H9 (cell line): Measurements from ENCODE around the gene DCDC2C. TPM values are rescaled to one million over a fixed set of nuclear protein-coding genes. Genes with fewer than 3 reads are reported as not detected.

Source experiments
- DNase-seq: peaks from one replicate; pipeline ENCODE4 v3.0.0-alpha.2; 2017
- H2AFZ ChIP-seq: one replicate; pipeline ENCODE4 v1.6.1; 2013; ENCODE audit warnings: mild to moderate bottlenecking, low read length, control low read depth, moderate library complexity
- H2AK5ac ChIP-seq: 2 replicates; pipeline ENCODE4 v1.6.1; 2013; ENCODE audit warnings: low read length, control low read depth, mixed read lengths; ENCODE audit not compliant: insufficient read length
- H2BK120ac ChIP-seq: one replicate; pipeline ENCODE4 v1.6.1; 2013; ENCODE audit warnings: low read depth, mild to moderate bottlenecking, low read length, control low read depth, inconsistent platforms; ENCODE audit not compliant: poor library complexity, severe bottlenecking
- H2BK12ac ChIP-seq: 2 replicates; pipeline ENCODE4 v1.6.1; 2013; ENCODE audit warnings: low read length, control low read depth, mixed read lengths, low read depth; ENCODE audit not compliant: insufficient read length
- H2BK15ac ChIP-seq: 2 replicates; pipeline ENCODE4 v1.6.1; 2013; ENCODE audit warnings: low read depth, low read length, control low read depth
- H2BK20ac ChIP-seq: one replicate; pipeline ENCODE4 v1.6.1; 2013; ENCODE audit warnings: low read depth, mild to moderate bottlenecking, low read length, control low read depth, inconsistent platforms; ENCODE audit not compliant: poor library complexity, severe bottlenecking
- H2BK5ac ChIP-seq: 2 replicates; pipeline ENCODE4 v1.6.1; 2013; ENCODE audit warnings: low read length, control low read depth, mixed read lengths; ENCODE audit not compliant: insufficient read length
- H3K14ac ChIP-seq: 2 replicates; pipeline ENCODE4 v1.6.1; 2013; ENCODE audit warnings: low read length, control low read depth; ENCODE audit not compliant: insufficient read depth
- H3K18ac ChIP-seq: 2 replicates; pipeline ENCODE4 v1.6.1; 2013; ENCODE audit warnings: low read depth, mild to moderate bottlenecking, mixed read lengths, low read length, control low read depth; ENCODE audit not compliant: insufficient read length
- H3K23ac ChIP-seq: 2 replicates; pipeline ENCODE4 v1.6.1; 2013; ENCODE audit warnings: low read length, control low read depth, mixed read lengths, low read depth; ENCODE audit not compliant: insufficient read length
- H3K23me2 ChIP-seq: 2 replicates; pipeline ENCODE4 v1.6.1; 2013; ENCODE audit warnings: low read depth, mild to moderate bottlenecking, mixed read lengths, low read length, control low read depth; ENCODE audit not compliant: insufficient read length, poor library complexity, severe bottlenecking
- H3K27ac ChIP-seq: 2 replicates; pipeline ENCODE4 v1.5.1; 2013; ENCODE audit warnings: low read length, control low read depth, mixed read lengths, low read depth; ENCODE audit not compliant: insufficient read length
- H3K27me3 ChIP-seq: 2 replicates; pipeline ENCODE4 v1.6.1; 2013; ENCODE audit warnings: low read length, control low read depth, inconsistent platforms; ENCODE audit not compliant: insufficient read depth
- H3K4ac ChIP-seq: 2 replicates; pipeline ENCODE4 v1.6.1; 2013; ENCODE audit warnings: low read depth, mild to moderate bottlenecking, control low read depth, inconsistent platforms, low read length, moderate library complexity
- H3K4me1 ChIP-seq: 2 replicates; pipeline ENCODE4 v1.6.1; 2013; ENCODE audit warnings: low read length, control low read depth, inconsistent platforms; ENCODE audit not compliant: insufficient read depth
- H3K4me2 ChIP-seq: 2 replicates; pipeline ENCODE4 v1.6.1; 2013; ENCODE audit warnings: low read length, control low read depth, mixed read lengths; ENCODE audit not compliant: insufficient read length, insufficient read depth
- H3K56ac ChIP-seq: 2 replicates; pipeline ENCODE4 v1.6.1; 2013; ENCODE audit warnings: low read depth, mild to moderate bottlenecking, mixed read lengths, low read length, control low read depth; ENCODE audit not compliant: insufficient read length
- H3K79me1 ChIP-seq: 2 replicates; pipeline ENCODE4 v1.6.1; 2013; ENCODE audit warnings: low read depth, mild to moderate bottlenecking, moderate library complexity, low read length, control low read depth, inconsistent platforms; ENCODE audit not compliant: insufficient read depth, poor library complexity, severe bottlenecking
- H3K79me2 ChIP-seq: 2 replicates; pipeline ENCODE4 v1.6.1; 2013; ENCODE audit warnings: low read length, control low read depth, inconsistent platforms; ENCODE audit not compliant: insufficient read depth
- H3K9ac ChIP-seq: 2 replicates; pipeline ENCODE4 v1.6.1; 2013; ENCODE audit warnings: low read length, control low read depth, mixed read lengths; ENCODE audit not compliant: insufficient read length; ENCODE audit errors: extremely low read depth
- H3K9me3 ChIP-seq: one replicate; pipeline ENCODE4 v1.6.1; 2013; ENCODE audit warnings: low read depth, low read length, inconsistent platforms; ENCODE audit not compliant: control insufficient read depth
- H3T11ph ChIP-seq: one replicate; pipeline ENCODE4 v1.6.1; 2013; ENCODE audit warnings: mild to moderate bottlenecking, low read length, control low read depth, inconsistent platforms
- H4K20me1 ChIP-seq: one replicate; pipeline ENCODE4 v1.6.1; 2013; ENCODE audit not compliant: control insufficient read depth, insufficient read length, insufficient read depth
- H4K5ac ChIP-seq: 2 replicates; pipeline ENCODE4 v1.6.1; 2013; ENCODE audit warnings: low read depth, mild to moderate bottlenecking, mixed read lengths, low read length, control low read depth; ENCODE audit not compliant: insufficient read length
- H4K8ac ChIP-seq: replicated peaks from 2 replicates; pipeline ENCODE4 v1.6.1; 2013; ENCODE audit warnings: low read length, control low read depth, mixed read lengths, low read depth; ENCODE audit not compliant: insufficient read length
- H4K91ac ChIP-seq: 2 replicates; pipeline ENCODE4 v1.6.1; 2013; ENCODE audit warnings: low read depth, mild to moderate bottlenecking, moderate library complexity, mixed read lengths, low read length, control low read depth; ENCODE audit not compliant: insufficient read length
- H3K27ac Mint-ChIP-seq, 3 experiments: 2 replicates in 2 of 3; 3 replicates in 1 of 3; pipeline ENCODE4 v1.8.0; 2020 to 2021; ENCODE audit warnings: mixed read lengths in 3 of 3, mild to moderate bottlenecking in 1 of 3, moderate library complexity in 1 of 3
- H3K27me3 Mint-ChIP-seq: 2 replicates; pipeline ENCODE4 v1.8.0; 2021; ENCODE audit warnings: low read depth, mild to moderate bottlenecking, moderate library complexity, mixed read lengths
- H3K36me3 Mint-ChIP-seq, 3 experiments: 2 replicates in 2 of 3; 3 replicates in 1 of 3; pipeline ENCODE4 v1.8.0; 2020 to 2021; ENCODE audit warnings: low read depth in 3 of 3, mixed read lengths in 3 of 3; ENCODE audit not compliant: insufficient read depth in 1 of 3
- H3K4me1 Mint-ChIP-seq, 2 experiments: 2 replicates each; pipeline ENCODE4 v1.8.0; 2020; ENCODE audit warnings: mixed read lengths in 2 of 2
- H3K4me3 Mint-ChIP-seq, 2 experiments: 2 replicates in 1 of 2; 3 replicates in 1 of 2; pipeline ENCODE4 v1.8.0; 2020 to 2021; ENCODE audit warnings: mild to moderate bottlenecking in 2 of 2, mixed read lengths in 2 of 2, moderate library complexity in 1 of 2
- H3K9me3 Mint-ChIP-seq, 2 experiments: 2 replicates in 1 of 2; 3 replicates in 1 of 2; pipeline ENCODE4 v1.8.0; 2020; ENCODE audit warnings: mild to moderate bottlenecking in 2 of 2, mixed read lengths in 2 of 2, moderate library complexity in 1 of 2
- WGBS: extraction: QIAGEN DNeasy Blood & Tissue Kit; methylation state at CpG from one replicate; pipeline ENCODE4 v1.1.7; 2013; ENCODE audit warnings: missing lambda C conversion rate, low lambda C conversion rate, mixed read lengths; ENCODE audit not compliant: insufficient read length; ENCODE audit errors: extremely low coverage; 5-methylcytosine and 5-hydroxymethylcytosine counted together
- total RNA-seq: library from RNA; stranded (reverse); gene quantifications from 2 replicates; pipeline ENCODE4 v1.2.1, GENCODE V29; 2021
- TF ChIP-seq, protein P1 (sequence below): fragments of 200-600 bp; sonication (generic); conservative IDR thresholded peaks from 3 replicates; pipeline ENCODE4 v1.8.0; 2021; ENCODE audit warnings: antibody characterized with exemption, mild to moderate bottlenecking

DCDC2C gene
- total RNA-seq, 1 experiment from 2014 or later = not detected

DNA sequence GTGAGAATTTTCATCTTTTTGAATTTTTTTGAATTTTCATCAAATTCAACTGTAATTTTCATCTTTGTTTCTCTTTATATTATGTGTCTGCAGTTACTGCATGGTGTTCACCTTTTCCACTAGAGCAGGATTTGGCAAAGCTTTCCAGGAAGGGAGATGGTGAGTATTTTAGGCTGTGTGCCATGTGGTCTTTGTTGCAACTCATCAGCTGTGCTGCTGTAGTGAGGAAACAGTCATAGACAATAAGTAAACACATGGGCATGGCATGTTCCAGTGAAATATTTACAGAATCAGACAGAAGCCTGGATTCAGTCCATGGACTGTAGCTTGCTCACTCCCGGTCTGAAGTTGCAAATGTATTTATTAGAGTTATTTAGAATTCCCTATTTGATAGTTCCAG, 120.4 kb downstream of the DCDC2C start:
- Mint-ChIP-seq H3K27ac (no peak overlapping the region), H3K36me3 (peaks cover 0 to 7% (median 2%) of the 10 kb centered on the region in 3 experiments; a peak in 6 of 7 replicates), H3K27me3 (peaks cover 4% of the 10 kb centered on the region; the same call in 1 of the 2 replicates), H3K4me3 (no peak overlapping the region), H3K9me3 (peaks cover 9 to 16% of the 10 kb centered on the region in 2 experiments; a peak in 4 of 5 replicates), H3K4me1 (no peaks in the 10 kb centered on the region)
- no peak overlapping the region for H3K56ac ChIP-seq
- no peak for DNase-seq
- H4K5ac ChIP-seq = no peak overlapping the region
- H2BK5ac ChIP-seq = no peak overlapping the region
- no peak overlapping the region for H2BK15ac ChIP-seq
- H4K91ac ChIP-seq = no peak overlapping the region
- no peak overlapping the region for H3K4me2 ChIP-seq
- H4K20me1 ChIP-seq = no peaks in the 10 kb centered on the region
- no peaks in the 10 kb centered on the region for H3K27me3 ChIP-seq
- H3K18ac ChIP-seq = no peak overlapping the region
- H3K79me2 ChIP-seq = no peaks in the 10 kb centered on the region
- TF ChIP-seq, protein P1, sequence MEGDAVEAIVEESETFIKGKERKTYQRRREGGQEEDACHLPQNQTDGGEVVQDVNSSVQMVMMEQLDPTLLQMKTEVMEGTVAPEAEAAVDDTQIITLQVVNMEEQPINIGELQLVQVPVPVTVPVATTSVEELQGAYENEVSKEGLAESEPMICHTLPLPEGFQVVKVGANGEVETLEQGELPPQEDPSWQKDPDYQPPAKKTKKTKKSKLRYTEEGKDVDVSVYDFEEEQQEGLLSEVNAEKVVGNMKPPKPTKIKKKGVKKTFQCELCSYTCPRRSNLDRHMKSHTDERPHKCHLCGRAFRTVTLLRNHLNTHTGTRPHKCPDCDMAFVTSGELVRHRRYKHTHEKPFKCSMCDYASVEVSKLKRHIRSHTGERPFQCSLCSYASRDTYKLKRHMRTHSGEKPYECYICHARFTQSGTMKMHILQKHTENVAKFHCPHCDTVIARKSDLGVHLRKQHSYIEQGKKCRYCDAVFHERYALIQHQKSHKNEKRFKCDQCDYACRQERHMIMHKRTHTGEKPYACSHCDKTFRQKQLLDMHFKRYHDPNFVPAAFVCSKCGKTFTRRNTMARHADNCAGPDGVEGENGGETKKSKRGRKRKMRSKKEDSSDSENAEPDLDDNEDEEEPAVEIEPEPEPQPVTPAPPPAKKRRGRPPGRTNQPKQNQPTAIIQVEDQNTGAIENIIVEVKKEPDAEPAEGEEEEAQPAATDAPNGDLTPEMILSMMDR = no peak
- no peak overlapping the region for H2AK5ac ChIP-seq
- H3T11ph ChIP-seq = no peak overlapping the region
- no peak overlapping the region for H2BK20ac ChIP-seq
- no peak overlapping the region for H3K9ac ChIP-seq
- H3K27ac ChIP-seq = no peak overlapping the region
- no peak overlapping the region for H2BK12ac ChIP-seq
- no peak overlapping the region for H2AFZ ChIP-seq
- H3K4me1 ChIP-seq = no peaks in the 10 kb centered on the region
- H3K23ac ChIP-seq = no peak overlapping the region
- H3K9me3 ChIP-seq = no peaks in the 10 kb centered on the region
- H2BK120ac ChIP-seq = no peak overlapping the region
- WGBS = no CpG with 5 or more reads among the region's 1 CpG
- H3K23me2 ChIP-seq = no peaks in the 10 kb centered on the region
- no peak overlapping the region for H4K8ac ChIP-seq
- H3K79me1 ChIP-seq = no peaks in the 10 kb centered on the region
- H3K14ac ChIP-seq = no peak overlapping the region
- no peak overlapping the region for H3K4ac ChIP-seq
